ELR (cell line): Measurements from ENCODE around the gene DBNDD1.

ENCODE experiments used
- DNase-seq: peaks from one replicate; pipeline ENCODE4 v3.0.0-alpha.2; 2015; ENCODE audit warnings: low read depth

DBNDD1 gene

GRCh38 chr16:89961920-89962319 is 57.3 kb downstream of the DBNDD1 start:
- DNase-seq: no peak

- no peak for DNase-seq
Observed at GRCh38 chr16:89960966-89961365, 58.3 kb downstream of the DBNDD1 start.

- no peak for DNase-seq
Observed at GRCh38 chr16:89958596-89958995, 60.7 kb downstream of the DBNDD1 start.

GRCh38 chr16:89958068-89958467 is 61.2 kb downstream of the DBNDD1 start:
- peak; percentile 57 for DNase-seq

GRCh38 chr16:89957216-89957785 is 62.0 kb downstream of the DBNDD1 start:
- no peak for DNase-seq

- no peak for DNase-seq
Observed at GRCh38 chr16:89956505-89957215, 62.6 kb downstream of the DBNDD1 start.

GRCh38 chr16:89955001-89955685 is 64.1 kb downstream of the DBNDD1 start:
- DNase-seq: no peak
